Body of pancreas (tissue), 4 donors: Measurements from ENCODE around the gene GJA1. TPM values are rescaled to one million over a fixed set of nuclear protein-coding genes. Genes with fewer than 3 reads are reported as not detected.

Experiments
- ATAC-seq: fragments of 150-250 bp; one replicate; pipeline ENCODE4 v1.9.1; 2016
- DNase-seq, 4 donors: peaks; one replicate each; pipeline ENCODE4 v3.0.0-alpha.2; 2019
- H3K27ac ChIP-seq, 4 donors: fragments of 200-600 bp; sonication (generic); 1 replicate in 3 of 4; 2 replicates in 1 of 4; pipeline versions ENCODE4 v1.5.1 to v1.6.1; 2016 to 2019; ENCODE audit warnings: mild to moderate bottlenecking in 1 of 4, mixed read lengths in 1 of 4, moderate library complexity in 1 of 4
- H3K27me3 ChIP-seq, 2 donors: fragments of 200-600 bp; sonication (generic); one replicate each; pipeline ENCODE4 v1.6.0; 2016; ENCODE audit warnings: mild to moderate bottlenecking in 1 of 2
- H3K36me3 ChIP-seq, 2 donors: fragments of 200-600 bp; sonication (generic); replicated peaks in 1 of 2; 2 replicates each; pipeline ENCODE4 v1.5.1; 2016; ENCODE audit warnings: low read depth in 2 of 2; ENCODE audit not compliant: insufficient read depth in 1 of 2
- H3K4me1 ChIP-seq: fragments of 200-600 bp; sonication (generic); one replicate; pipeline ENCODE4 v1.6.0; 2016
- H3K4me3 ChIP-seq, 2 donors: fragments of 200-600 bp; sonication (generic); 1 replicate in 1 of 2; 2 replicates in 1 of 2; pipeline ENCODE4 v1.5.1; 2016 to 2019
- H3K9me3 ChIP-seq, 3 donors: fragments of 200-600 bp; sonication (generic); 1 replicate in 2 of 3; 2 replicates in 1 of 3; pipeline ENCODE4 v1.5.1; 2016
- CTCF ChIP-seq, 7 experiments: fragments of 450-650 bp in 4 of 7; fragments of 200-600 bp in 3 of 7; sonication (generic) in 3 of 7; IDR thresholded peaks; one replicate each; pipeline ENCODE4 v1.5.1; 2016 to 2019; ENCODE audit warnings: antibody characterized with exemption in 7 of 7
- POLR2A ChIP-seq, 3 donors: fragments of 450-650 bp; IDR thresholded peaks; one replicate each; pipeline ENCODE4 v1.6.1; 2016; ENCODE audit warnings: antibody characterized with exemption in 3 of 3, mild to moderate bottlenecking in 2 of 3
- WGBS, 2 donors: methylation state at CpG; one replicate each; pipeline ENCODE4 v1.1.5; 2017; 5-methylcytosine and 5-hydroxymethylcytosine counted together
- intact Hi-C: fragments of 100-400 bp; cut with DNase I; formaldehyde crosslinking; loops from one replicate; pipeline ENCODE4 v1.15.1; 2023
- total RNA-seq, 2 donors: library from RNA; depleted of rRNA; stranded (reverse); fragments of >200 nt; gene quantifications; one replicate each; pipeline ENCODE4 v1.1.0, GENCODE V29; 2016

Gene GJA1
- total RNA-seq, 2 donors from 2014 or later = 8.2 to 14.8 TPM

GRCh38 chr6:121450242-121450641 is 14.8 kb downstream of the GJA1 start:
- ATAC-seq (no peak), DNase-seq (no peak)
- no peaks in the 10 kb centered on the region for H3K27me3 ChIP-seq
- no peak for TF ChIP-seq CTCF (IDR thresholded peaks at IDR 0.05)
- TF ChIP-seq POLR2A (IDR thresholded peaks at IDR 0.05) = no peak
- no peak overlapping the region for H3K4me3 ChIP-seq
- no peaks in the 10 kb centered on the region for H3K9me3 ChIP-seq
- intact Hi-C loops = no loop called here
- H3K27ac ChIP-seq = no peak overlapping the region
- H3K36me3 ChIP-seq = no peaks in the 10 kb centered on the region
- WGBS, 2 donors = 86 to 89% methylated on average over 11 of the region's 11 CpGs
- H3K4me1 ChIP-seq = no peaks in the 10 kb centered on the region

GRCh38 chr6:121451250-121451649 is 15.8 kb downstream of the GJA1 start:
- no peaks in the 10 kb centered on the region for H3K9me3 ChIP-seq
- H3K4me3 ChIP-seq = no peak overlapping the region
- no peaks in the 10 kb centered on the region for H3K36me3 ChIP-seq
- no peak for DNase-seq
- no peaks in the 10 kb centered on the region for H3K4me1 ChIP-seq
- ATAC-seq = no peak
- TF ChIP-seq POLR2A (IDR thresholded peaks at IDR 0.05) = no peak
- no peak for TF ChIP-seq CTCF (IDR thresholded peaks at IDR 0.05)
- H3K27me3 ChIP-seq = no peaks in the 10 kb centered on the region
- intact Hi-C loops = no loop called here
- no peak overlapping the region for H3K27ac ChIP-seq

GRCh38 chr6:121453191-121453590 is 17.7 kb downstream of the GJA1 start:
- TF ChIP-seq CTCF (IDR thresholded peaks at IDR 0.05) (no peak), POLR2A (IDR thresholded peaks at IDR 0.05) (no peak)
- DNase-seq (no peak), ATAC-seq (no peak)
- no peak overlapping the region for H3K4me3 ChIP-seq
- intact Hi-C loops = no loop called here
- H3K9me3 ChIP-seq = no peaks in the 10 kb centered on the region
- no peaks in the 10 kb centered on the region for H3K4me1 ChIP-seq
- WGBS, 2 donors = 84 to 89% methylated on average over 5 of the region's 5 CpGs
- H3K27ac ChIP-seq = no peak overlapping the region
- no peaks in the 10 kb centered on the region for H3K36me3 ChIP-seq
- no peaks in the 10 kb centered on the region for H3K27me3 ChIP-seq

GRCh38 chr6:121460170-121460569 is 24.7 kb downstream of the GJA1 start:
- H3K4me3 ChIP-seq = no peak overlapping the region
- intact Hi-C loops = no loop called here
- no peaks in the 10 kb centered on the region for H3K27me3 ChIP-seq
- H3K4me1 ChIP-seq = no peaks in the 10 kb centered on the region
- H3K27ac ChIP-seq = no peak overlapping the region
- DNase-seq (no peak), ATAC-seq (no peak)
- TF ChIP-seq CTCF (IDR thresholded peaks at IDR 0.05) (no peak), POLR2A (IDR thresholded peaks at IDR 0.05) (no peak)
- WGBS, 2 donors = 57 to 62% methylated on average over 2 of the region's 2 CpGs
- H3K9me3 ChIP-seq = no peaks in the 10 kb centered on the region
- H3K36me3 ChIP-seq = no peaks in the 10 kb centered on the region

GRCh38 chr6:121463087-121463486 is 27.6 kb downstream of the GJA1 start:
- no peak overlapping the region for H3K27ac ChIP-seq
- H3K9me3 ChIP-seq = no peaks in the 10 kb centered on the region
- H3K27me3 ChIP-seq = no peaks in the 10 kb centered on the region
- no peaks in the 10 kb centered on the region for H3K36me3 ChIP-seq
- no peak overlapping the region for H3K4me3 ChIP-seq
- no peak for TF ChIP-seq CTCF (IDR thresholded peaks at IDR 0.05)
- no peak for TF ChIP-seq POLR2A (IDR thresholded peaks at IDR 0.05)
- H3K4me1 ChIP-seq = no peaks in the 10 kb centered on the region
- no peak for DNase-seq
- ATAC-seq = no peak
- intact Hi-C loops = no loop called here
- 83 to 85% methylated on average over 3 of the region's 3 CpGs for WGBS, 2 donors
